Testis (tissue), 2 donors: Measurements from ENCODE around the gene MDFIC.

Source experiments
- POLR2A ChIP-seq: fragments of 450-650 bp; IDR thresholded peaks from one replicate; pipeline ENCODE4 v1.6.1; 2017; ENCODE audit warnings: antibody characterized with exemption, mild to moderate bottlenecking, moderate library complexity
- TF ChIP-seq, protein P1 (sequence below), 3 experiments: fragments of 450-650 bp in 2 of 3; fragments of 200-600 bp in 1 of 3; sonication (generic) in 1 of 3; IDR thresholded peaks; one replicate each; pipeline ENCODE4 v1.5.1; 2016 to 2019; ENCODE audit warnings: antibody characterized with exemption in 3 of 3, mild to moderate bottlenecking in 2 of 3, moderate library complexity in 1 of 3

GRCh38 chr7:114917211-114917839, 4.6 kb upstream of the MDFIC start:
- TF ChIP-seq, protein P1, sequence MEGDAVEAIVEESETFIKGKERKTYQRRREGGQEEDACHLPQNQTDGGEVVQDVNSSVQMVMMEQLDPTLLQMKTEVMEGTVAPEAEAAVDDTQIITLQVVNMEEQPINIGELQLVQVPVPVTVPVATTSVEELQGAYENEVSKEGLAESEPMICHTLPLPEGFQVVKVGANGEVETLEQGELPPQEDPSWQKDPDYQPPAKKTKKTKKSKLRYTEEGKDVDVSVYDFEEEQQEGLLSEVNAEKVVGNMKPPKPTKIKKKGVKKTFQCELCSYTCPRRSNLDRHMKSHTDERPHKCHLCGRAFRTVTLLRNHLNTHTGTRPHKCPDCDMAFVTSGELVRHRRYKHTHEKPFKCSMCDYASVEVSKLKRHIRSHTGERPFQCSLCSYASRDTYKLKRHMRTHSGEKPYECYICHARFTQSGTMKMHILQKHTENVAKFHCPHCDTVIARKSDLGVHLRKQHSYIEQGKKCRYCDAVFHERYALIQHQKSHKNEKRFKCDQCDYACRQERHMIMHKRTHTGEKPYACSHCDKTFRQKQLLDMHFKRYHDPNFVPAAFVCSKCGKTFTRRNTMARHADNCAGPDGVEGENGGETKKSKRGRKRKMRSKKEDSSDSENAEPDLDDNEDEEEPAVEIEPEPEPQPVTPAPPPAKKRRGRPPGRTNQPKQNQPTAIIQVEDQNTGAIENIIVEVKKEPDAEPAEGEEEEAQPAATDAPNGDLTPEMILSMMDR (IDR thresholded peaks at IDR 0.05), result no peak
- TF ChIP-seq POLR2A, result no peak
